ENCODE measurements around the gene IGF2BP2. TPM values are rescaled to one million over a fixed set of nuclear protein-coding genes. Genes with fewer than 3 reads are reported as not detected.

IGF2BP2 gene
- total and polyA plus RNA-seq, 2 donors (not counting 1 experiment from before 2014, with no cell fraction given), result 0.01 TPM; not detected in 1

DNA sequence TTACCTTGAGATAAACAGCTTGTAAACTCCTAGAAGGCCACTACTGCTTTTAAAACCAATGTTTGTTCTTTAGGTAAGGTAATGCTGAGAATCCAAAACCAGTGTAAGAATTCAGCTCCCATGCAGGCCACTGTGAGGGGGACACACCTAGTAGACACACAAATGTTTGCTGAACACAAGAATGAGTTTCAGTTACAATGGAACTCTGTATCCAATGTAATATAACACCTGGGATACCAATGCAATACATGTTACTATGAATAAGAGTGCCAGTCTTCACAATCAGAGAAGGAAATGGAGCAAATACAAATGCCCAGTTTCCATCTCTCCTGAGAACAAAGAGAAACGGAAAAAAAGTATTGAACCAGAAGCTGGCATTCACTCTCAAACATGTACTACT, 65.9 kb downstream of the IGF2BP2 start:
- intact Hi-C loops (cut with micrococcal nuclease), result no loop called here
- H3K9ac ChIP-seq (ENCODE audit: low read length), result no peak overlapping the region

DNA sequence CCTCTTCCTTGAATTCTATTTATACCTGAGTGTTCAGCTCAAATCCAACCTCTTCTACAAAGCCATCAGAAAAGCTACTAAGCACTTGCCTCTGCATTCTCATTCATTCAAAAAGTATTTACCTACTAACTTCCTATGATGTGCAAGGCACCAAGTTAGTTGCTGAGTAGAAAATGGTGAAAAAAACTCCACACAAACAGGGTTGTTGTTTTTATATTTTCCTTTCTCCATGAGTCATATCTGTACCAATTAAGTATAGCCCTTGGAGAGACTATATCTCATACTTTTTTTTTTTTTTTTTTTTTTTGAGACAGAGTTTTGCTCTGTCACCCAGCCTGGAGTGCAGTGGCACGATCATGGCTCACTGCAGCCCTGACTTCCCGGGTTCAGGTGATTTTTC, 67.7 kb downstream of the IGF2BP2 start:
- Histone ChIP-seq H3K4me3 (ENCODE audit: control extremely low read depth in 1 of 5, extremely low read depth in 1 of 5, insufficient read depth in 1 of 5, low read depth in 2 of 5, low read length in 4 of 5) (no peak overlapping the region), H2AFZ (ENCODE audit: insufficient read depth, low read depth, low read length, poor library complexity, severe bottlenecking) (no peak overlapping the region), H3K27ac (ENCODE audit: low read length in 2 of 2) (no peak overlapping the region), H4K20me1 (ENCODE audit: control insufficient read depth, insufficient read depth, low read length, poor library complexity, severe bottlenecking) (no peaks in the 10 kb centered on the region), H3K9me3 (ENCODE audit: control extremely low read depth in 1 of 3, control insufficient read depth in 2 of 3, insufficient read depth in 1 of 3, low read length in 2 of 3) (peaks cover 0 to 11% (median 5%) of the 10 kb centered on the region in 3 donors), H3K79me2 (ENCODE audit: control insufficient read depth, insufficient read depth, low read length) (no peaks in the 10 kb centered on the region), H3K9ac (ENCODE audit: low read length) (no peak overlapping the region), H3K4me1 (ENCODE audit: control insufficient read depth in 2 of 2, insufficient read depth in 2 of 2, low read length in 2 of 2) (no peaks in the 10 kb centered on the region), H3K4me2 (replicated peaks; ENCODE audit: low read depth, low read length, poor library complexity, severe bottlenecking) (no peak overlapping the region), H3K27me3 (replicated peaks in 1 of 4; ENCODE audit: control extremely low read depth in 1 of 4, control insufficient read depth in 3 of 4, insufficient read depth in 4 of 4, low read length in 3 of 4) (peaks cover 0 to 3% (median 0%) of the 10 kb centered on the region in 4 experiments), H3K36me3 (replicated peaks in 1 of 2; ENCODE audit: control extremely low read depth in 1 of 2, control insufficient read depth in 1 of 2, extremely low read depth in 1 of 2, insufficient read depth in 2 of 2, low read length in 1 of 2) (no peaks in the 10 kb centered on the region)
- no peak for DNase-seq
- Mint-ChIP-seq H3K4me1 (no peaks in the 10 kb centered on the region), H3K27me3 (peaks cover 31% of the 10 kb centered on the region), H3K27ac (no peak overlapping the region), H3K9me3 (ENCODE audit: insufficient read depth) (peaks cover 6% of the 10 kb centered on the region), H3K4me3 (no peak overlapping the region)
- no peak for TF ChIP-seq EZH2 (IDR thresholded peaks at IDR 0.05; ENCODE audit: borderline replicate concordance, insufficient read depth, low read depth, low read length, poor library complexity, severe bottlenecking)
- TF ChIP-seq, protein P1, sequence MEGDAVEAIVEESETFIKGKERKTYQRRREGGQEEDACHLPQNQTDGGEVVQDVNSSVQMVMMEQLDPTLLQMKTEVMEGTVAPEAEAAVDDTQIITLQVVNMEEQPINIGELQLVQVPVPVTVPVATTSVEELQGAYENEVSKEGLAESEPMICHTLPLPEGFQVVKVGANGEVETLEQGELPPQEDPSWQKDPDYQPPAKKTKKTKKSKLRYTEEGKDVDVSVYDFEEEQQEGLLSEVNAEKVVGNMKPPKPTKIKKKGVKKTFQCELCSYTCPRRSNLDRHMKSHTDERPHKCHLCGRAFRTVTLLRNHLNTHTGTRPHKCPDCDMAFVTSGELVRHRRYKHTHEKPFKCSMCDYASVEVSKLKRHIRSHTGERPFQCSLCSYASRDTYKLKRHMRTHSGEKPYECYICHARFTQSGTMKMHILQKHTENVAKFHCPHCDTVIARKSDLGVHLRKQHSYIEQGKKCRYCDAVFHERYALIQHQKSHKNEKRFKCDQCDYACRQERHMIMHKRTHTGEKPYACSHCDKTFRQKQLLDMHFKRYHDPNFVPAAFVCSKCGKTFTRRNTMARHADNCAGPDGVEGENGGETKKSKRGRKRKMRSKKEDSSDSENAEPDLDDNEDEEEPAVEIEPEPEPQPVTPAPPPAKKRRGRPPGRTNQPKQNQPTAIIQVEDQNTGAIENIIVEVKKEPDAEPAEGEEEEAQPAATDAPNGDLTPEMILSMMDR (IDR thresholded peaks at IDR 0.05), result no peak
- POLR2A ChIA-PET, result no interaction called here
- whole genome bisulfite sequencing (ENCODE audit: insufficient coverage), result no CpG with 5 or more reads among the region's 2 CpGs
- CTCF ChIA-PET, result interaction anchor here (1.5 kb wide), 1 partner anchor 11 kb away, joined by 6 read pairs; no protein-coding TSS in a partner anchor
- no peak for ATAC-seq (ENCODE audit: low read depth)
- intact Hi-C loops (cut with micrococcal nuclease), result no loop called here

More for the DNA sequence above, 65.9 kb downstream of the IGF2BP2 start:
- Histone ChIP-seq H3K4me2 (replicated peaks; ENCODE audit: low read depth, low read length, poor library complexity, severe bottlenecking) (no peak overlapping the region), H3K9me3 (ENCODE audit: control extremely low read depth in 1 of 3, control insufficient read depth in 2 of 3, insufficient read depth in 1 of 3, low read length in 2 of 3) (peaks cover 0 to 11% (median 5%) of the 10 kb centered on the region in 3 donors), H2AFZ (ENCODE audit: insufficient read depth, low read depth, low read length, poor library complexity, severe bottlenecking) (no peak overlapping the region), H3K27me3 (replicated peaks in 1 of 4; ENCODE audit: control extremely low read depth in 1 of 4, control insufficient read depth in 3 of 4, insufficient read depth in 4 of 4, low read length in 3 of 4) (peaks cover 0 to 3% (median 0%) of the 10 kb centered on the region in 4 experiments), H4K20me1 (ENCODE audit: control insufficient read depth, insufficient read depth, low read length, poor library complexity, severe bottlenecking) (no peaks in the 10 kb centered on the region), H3K27ac (ENCODE audit: low read length in 2 of 2) (no peak overlapping the region), H3K4me3 (ENCODE audit: control extremely low read depth in 1 of 5, extremely low read depth in 1 of 5, insufficient read depth in 1 of 5, low read depth in 2 of 5, low read length in 4 of 5) (no peak overlapping the region), H3K36me3 (replicated peaks in 1 of 2; ENCODE audit: control extremely low read depth in 1 of 2, control insufficient read depth in 1 of 2, extremely low read depth in 1 of 2, insufficient read depth in 2 of 2, low read length in 1 of 2) (no peaks in the 10 kb centered on the region), H3K4me1 (ENCODE audit: control insufficient read depth in 2 of 2, insufficient read depth in 2 of 2, low read length in 2 of 2) (no peaks in the 10 kb centered on the region), H3K79me2 (ENCODE audit: control insufficient read depth, insufficient read depth, low read length) (no peaks in the 10 kb centered on the region)
- no peak for TF ChIP-seq EZH2 (IDR thresholded peaks at IDR 0.05; ENCODE audit: borderline replicate concordance, insufficient read depth, low read depth, low read length, poor library complexity, severe bottlenecking)
- TF ChIP-seq, protein P1 (IDR thresholded peaks at IDR 0.05), result no peak
- no peak overlapping the region for H3K27ac Mint-ChIP-seq
- no CpG with 5 or more reads among the region's 1 CpG for WGBS (ENCODE audit: insufficient coverage)
- no peak overlapping the region for H3K4me3 Mint-ChIP-seq
- peaks cover 6% of the 10 kb centered on the region for H3K9me3 Mint-ChIP-seq (ENCODE audit: insufficient read depth)
- ATAC-seq (ENCODE audit: low read depth) (no peak), DNase-seq (no peak)
- H3K4me1 Mint-ChIP-seq, result no peaks in the 10 kb centered on the region
- peaks cover 44% of the 10 kb centered on the region for H3K27me3 Mint-ChIP-seq
- POLR2A ChIA-PET, result no interaction called here
- CTCF ChIA-PET, result interaction anchor here (1.1 to 1.9 kb wide), 2 partner anchors 10 to 99 kb away, joined by 5 read pairs; no protein-coding TSS in a partner anchor
